DND-41 (cell line): Measurements from ENCODE around the gene HEATR5B.
"Not testable (repeated sequence)": the region's sequence is repeated elsewhere in the genome, so short reads cannot be mapped to it uniquely, and the experiment has no call there.

Experiments used
- ATAC-seq: fragments of 200-7000 bp; cut with Tn5 transposase; 3 replicates; pipeline ENCODE4 v1.9.1; 2021; ENCODE audit warnings: low read depth; ENCODE audit not compliant: insufficient read depth
- DNase-seq: peaks from one replicate; pipeline ENCODE4 v3.0.0-alpha.2; 2020
- H2AFZ ChIP-seq: 2 replicates; pipeline ENCODE4 v1.6.0; 2012; ENCODE audit warnings: low read depth, low read length
- H3K27ac ChIP-seq: 2 replicates; pipeline ENCODE4 v1.5.1; 2012; ENCODE audit warnings: low read length, inconsistent platforms
- H3K27me3 ChIP-seq: fragments of 200-600 bp; sonication (generic); 2 replicates; pipeline ENCODE4 v1.6.0; 2012; ENCODE audit warnings: low read length, mild to moderate bottlenecking, inconsistent platforms; ENCODE audit not compliant: insufficient read depth, poor library complexity
- H3K36me3 ChIP-seq: 2 replicates; pipeline ENCODE4 v1.5.1; 2012; ENCODE audit warnings: low read length, inconsistent platforms; ENCODE audit not compliant: insufficient read depth
- H3K4me1 ChIP-seq: 2 replicates; pipeline ENCODE4 v1.5.1; 2012; ENCODE audit warnings: mild to moderate bottlenecking, low read length; ENCODE audit not compliant: insufficient read depth
- H3K4me2 ChIP-seq: 2 replicates; pipeline ENCODE4 v1.6.0; 2012; ENCODE audit warnings: mild to moderate bottlenecking, moderate library complexity, low read length, inconsistent platforms; ENCODE audit not compliant: insufficient read depth
- H3K4me3 ChIP-seq, 2 experiments: fragments of 200-600 bp in 1 of 2; shearing (Covaris generic) in 1 of 2; 2 replicates each; pipeline ENCODE4 v1.5.1; 2012 to 2016; ENCODE audit warnings: inconsistent platforms in 2 of 2, low read length in 2 of 2, mild to moderate bottlenecking in 2 of 2, low read depth in 1 of 2, moderate library complexity in 1 of 2
- H3K79me2 ChIP-seq: 2 replicates; pipeline ENCODE4 v1.6.0; 2012; ENCODE audit warnings: low read length, inconsistent platforms; ENCODE audit not compliant: insufficient read depth
- H3K9ac ChIP-seq: 2 replicates; pipeline ENCODE4 v1.6.0; 2012; ENCODE audit warnings: low read depth, mild to moderate bottlenecking, inconsistent platforms, low read length, moderate library complexity
- H3K9me3 ChIP-seq: 2 replicates; pipeline ENCODE4 v1.5.1; 2012; ENCODE audit warnings: low read length, moderate library complexity, mild to moderate bottlenecking, inconsistent platforms; ENCODE audit not compliant: insufficient read depth, severe bottlenecking
- H4K20me1 ChIP-seq: 2 replicates; pipeline ENCODE4 v1.6.0; 2012; ENCODE audit warnings: low read length; ENCODE audit not compliant: insufficient read depth
- CTCF ChIP-seq: IDR thresholded peaks from 2 replicates; pipeline ENCODE4 v1.5.1; 2012; ENCODE audit warnings: borderline replicate concordance, low read length, moderate library complexity, mild to moderate bottlenecking; ENCODE audit not compliant: poor library complexity, severe bottlenecking; ENCODE audit errors: extremely low read depth
- EZH2 ChIP-seq: IDR thresholded peaks from 3 replicates; pipeline ENCODE4 v1.6.1; 2012; ENCODE audit warnings: borderline replicate concordance, low read depth, mild to moderate bottlenecking, moderate library complexity, low read length, inconsistent platforms; ENCODE audit not compliant: severe bottlenecking

Gene HEATR5B

GRCh38 chr2:37005118-37005868 lies 78.9 kb downstream of the HEATR5B start:
- no peak overlapping the region for H3K4me3 ChIP-seq
- no peaks in the 10 kb centered on the region for H4K20me1 ChIP-seq
- TF ChIP-seq CTCF (peak; percentile 44), EZH2 (no peak)
- no peak overlapping the region for H3K4me2 ChIP-seq
- no peaks in the 10 kb centered on the region for H3K27me3 ChIP-seq
- no peaks in the 10 kb centered on the region for H3K4me1 ChIP-seq
- peaks cover 40% of the 10 kb centered on the region for H3K36me3 ChIP-seq
- ATAC-seq: peak; percentile 78
- H3K79me2 ChIP-seq: no peaks in the 10 kb centered on the region
- H3K9me3 ChIP-seq: no peaks in the 10 kb centered on the region
- no peak for DNase-seq
- H2AFZ ChIP-seq: no peak overlapping the region
- no peak overlapping the region for H3K9ac ChIP-seq
- no peak overlapping the region for H3K27ac ChIP-seq

GRCh38 chr2:37000988-37001556 lies 83.1 kb downstream of the HEATR5B start:
- Histone ChIP-seq H3K9me3 (no peaks in the 10 kb centered on the region), H3K4me2 (no peak overlapping the region), H3K9ac (no peak overlapping the region), H4K20me1 (no peaks in the 10 kb centered on the region), H2AFZ (no peak overlapping the region), H3K27ac (no peak overlapping the region), H3K4me1 (no peaks in the 10 kb centered on the region), H3K79me2 (no peaks in the 10 kb centered on the region), H3K27me3 (no peaks in the 10 kb centered on the region), H3K4me3 (no peak overlapping the region), H3K36me3 (peaks cover 51% of the 10 kb centered on the region)
- TF ChIP-seq CTCF (no peak), EZH2 (no peak)
- DNase-seq (no peak), ATAC-seq (no peak)

- ATAC-seq (no peak), DNase-seq (no peak)
- no peaks in the 10 kb centered on the region for H3K9me3 ChIP-seq
- no peak overlapping the region for H3K4me3 ChIP-seq
- H3K36me3 ChIP-seq: peaks cover 44% of the 10 kb centered on the region
- no peak overlapping the region for H2AFZ ChIP-seq
- no peak overlapping the region for H3K9ac ChIP-seq
- no peak overlapping the region for H3K27ac ChIP-seq
- no peak for TF ChIP-seq CTCF
- TF ChIP-seq EZH2: no peak
- no peaks in the 10 kb centered on the region for H3K4me1 ChIP-seq
- H3K79me2 ChIP-seq: no peaks in the 10 kb centered on the region
- H3K27me3 ChIP-seq: no peaks in the 10 kb centered on the region
- no peaks in the 10 kb centered on the region for H4K20me1 ChIP-seq
- H3K4me2 ChIP-seq: no peak overlapping the region
Observed at GRCh38 chr2:37000318-37000717, 83.9 kb downstream of the HEATR5B start.

- H2AFZ ChIP-seq, H3K4me1 ChIP-seq, DNase-seq, H3K4me3 ChIP-seq, H3K9me3 ChIP-seq, H4K20me1 ChIP-seq, H3K4me2 ChIP-seq, H3K9ac ChIP-seq, ATAC-seq, H3K27me3 ChIP-seq, H3K27ac ChIP-seq, H3K79me2 ChIP-seq: not testable (repeated sequence)
- peaks cover 36% of the 10 kb centered on the region for H3K36me3 ChIP-seq
Observed at GRCh38 chr2:36999416-36999815, 84.8 kb downstream of the HEATR5B start.
